Activated naive CD4-positive, alpha-beta T cell (primary cell): ENCODE measurements around the gene PHTF1.
A peak's percentile ranks its signal among the peaks of the same experiment; 100 is the strongest.

Experiments
- DNase-seq, 4 experiments: peaks; one replicate each; lab custom pipeline; 2025; lab: John Stamatoyannopoulos, UW

The PHTF1 gene

DNA sequence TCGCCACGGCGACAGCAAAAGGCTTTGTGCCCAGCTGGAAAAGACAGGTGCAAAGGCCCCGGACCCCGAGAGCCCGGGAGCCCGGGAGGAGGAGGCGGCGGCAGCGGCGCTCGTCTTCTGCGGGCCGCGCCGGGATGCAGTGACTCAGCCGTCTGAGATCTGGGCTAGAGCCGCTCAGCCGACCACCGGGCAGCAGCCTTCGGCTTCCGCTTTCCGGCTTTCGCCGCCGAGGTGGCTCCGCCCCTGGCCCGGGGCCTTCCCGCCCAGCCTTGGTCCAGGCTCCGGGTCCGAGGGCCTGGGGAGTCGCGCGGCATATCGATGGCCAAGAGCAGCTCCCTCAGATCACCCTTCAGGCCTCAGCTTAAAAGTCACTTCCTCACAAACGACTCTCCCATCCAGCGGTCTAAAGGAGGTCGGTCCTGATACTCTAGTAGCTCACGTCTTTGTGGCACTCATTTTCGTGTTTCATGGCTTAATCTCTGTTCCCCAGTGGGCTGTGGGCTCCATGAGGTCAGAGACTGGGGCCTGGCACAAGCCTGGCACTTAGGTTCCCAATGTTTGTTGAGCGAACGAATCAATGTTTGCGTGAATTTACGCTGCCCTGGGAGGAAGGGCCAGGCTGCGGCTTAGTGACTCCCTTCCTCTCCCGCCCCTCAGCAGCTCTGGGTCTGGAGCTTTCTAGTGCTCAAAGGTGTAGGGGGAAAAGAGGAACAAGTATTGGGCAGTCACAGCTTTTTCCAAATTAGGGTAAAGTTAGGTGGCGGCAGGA, at the start of gene PHTF1:
PHTF1 (minus strand) TSS at position 154 of the 769 bp plus-strand sequence. CDS start 783 bp downstream, outside the sequence.
- DNase-seq: peak in 3 of 4 experiments; percentile 14 to 26 (median 15)

DNA sequence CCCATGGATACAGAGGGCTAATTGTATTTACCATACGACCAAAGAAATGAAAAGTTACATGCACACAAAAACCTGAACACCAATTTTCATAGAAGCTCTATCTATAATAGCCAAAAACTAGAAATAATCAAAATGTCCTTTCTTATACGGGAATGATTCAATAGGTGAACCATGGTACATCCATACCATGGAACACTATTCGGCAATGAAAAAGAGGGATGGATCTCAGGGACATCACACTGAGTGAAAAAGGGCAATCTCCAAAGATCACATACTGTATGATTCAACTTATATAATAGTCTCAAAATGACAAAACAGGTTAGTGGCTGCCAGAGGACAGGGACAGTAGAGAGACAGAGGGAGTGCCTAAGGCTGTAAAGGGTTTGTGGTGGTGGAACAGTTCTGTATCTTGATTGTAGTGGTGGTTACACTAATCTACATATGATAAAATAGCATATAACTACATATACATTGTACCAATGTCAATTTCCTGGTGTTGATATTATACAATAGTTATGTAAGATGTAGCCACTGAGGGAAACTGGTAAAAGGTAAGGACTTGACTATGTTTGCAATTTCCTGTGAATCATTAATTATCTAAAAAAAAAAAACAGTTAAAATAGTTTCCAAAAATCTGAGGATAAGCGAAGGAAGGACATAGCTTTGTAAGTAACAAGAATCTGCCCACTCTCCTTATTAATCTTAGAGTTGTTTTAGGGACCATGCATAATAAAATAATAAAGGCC, 49.3 kb upstream of the PHTF1 start:
- DNase-seq: no peak

DNA sequence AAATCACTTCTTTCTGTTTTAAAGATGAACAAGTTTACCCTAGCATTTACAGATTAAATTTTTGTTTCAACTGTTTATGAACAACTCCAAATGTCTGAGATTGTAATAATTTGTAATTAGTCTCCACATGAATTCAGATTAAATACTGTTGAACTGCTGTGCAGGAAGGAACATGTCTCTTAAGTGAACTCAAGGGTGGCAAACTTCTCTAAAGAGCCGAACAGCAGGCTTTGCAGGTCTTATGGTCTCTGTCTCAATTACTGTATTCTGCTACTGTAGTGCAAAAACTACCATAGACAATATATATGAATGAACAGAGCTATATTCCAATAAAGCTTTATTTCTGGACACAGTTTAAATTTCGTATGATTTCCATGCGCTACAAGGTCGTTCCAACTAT, 46.4 kb upstream of the PHTF1 start:
- DNase-seq: no peak

DNA sequence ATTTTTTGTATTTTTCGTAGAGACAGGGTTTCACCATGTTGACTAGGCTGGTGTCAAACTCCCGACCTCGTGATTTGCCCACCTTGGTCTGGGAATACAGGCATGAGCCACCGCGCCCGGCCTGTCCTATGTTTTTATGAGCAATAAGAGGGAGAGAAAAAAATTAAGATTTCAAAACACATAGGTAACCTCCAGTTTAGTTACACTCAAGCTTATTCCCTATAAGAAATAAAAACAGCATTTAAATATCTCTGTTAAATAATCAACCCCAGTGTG, 45.9 kb upstream of the PHTF1 start:
- no peak for DNase-seq

DNA sequence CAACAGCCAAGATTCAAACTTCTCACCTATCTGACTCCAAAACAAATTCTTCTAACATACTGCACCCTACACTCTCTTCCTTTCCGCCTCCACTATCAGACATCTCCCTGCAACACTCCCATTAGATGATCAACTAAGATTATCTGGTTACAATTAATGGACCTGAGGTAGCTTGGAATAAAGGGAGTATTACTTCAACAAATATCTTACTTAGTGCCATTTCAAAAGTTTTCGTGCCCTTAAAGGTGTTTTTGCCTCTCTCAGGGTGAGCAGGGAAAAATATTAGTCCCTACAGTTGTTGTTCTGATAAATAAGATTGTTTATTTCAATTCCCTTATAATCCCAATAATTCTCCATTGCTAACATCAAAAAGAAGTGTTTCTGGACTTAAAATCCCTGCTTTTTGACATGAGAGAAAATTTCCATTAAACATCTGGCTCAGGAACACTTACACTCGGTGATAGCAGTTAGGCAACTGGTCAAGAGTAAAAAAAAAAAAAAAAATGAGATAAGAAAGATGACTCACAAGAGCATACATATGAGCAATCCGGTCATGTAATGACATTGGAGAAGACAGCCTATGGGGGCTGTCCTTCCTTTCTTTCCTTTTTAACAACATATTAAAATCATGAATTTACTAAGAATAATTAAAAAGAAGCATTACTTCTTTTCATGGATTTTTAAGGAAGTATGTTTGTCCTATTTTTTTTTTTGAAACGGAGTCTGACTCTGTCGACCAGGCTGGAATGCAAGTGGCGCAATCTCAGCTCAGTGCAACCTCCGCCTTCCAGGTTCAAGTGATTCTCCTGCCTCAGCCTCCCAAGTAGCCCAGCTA, 45.4 kb upstream of the PHTF1 start:
- DNase-seq: no peak

DNA sequence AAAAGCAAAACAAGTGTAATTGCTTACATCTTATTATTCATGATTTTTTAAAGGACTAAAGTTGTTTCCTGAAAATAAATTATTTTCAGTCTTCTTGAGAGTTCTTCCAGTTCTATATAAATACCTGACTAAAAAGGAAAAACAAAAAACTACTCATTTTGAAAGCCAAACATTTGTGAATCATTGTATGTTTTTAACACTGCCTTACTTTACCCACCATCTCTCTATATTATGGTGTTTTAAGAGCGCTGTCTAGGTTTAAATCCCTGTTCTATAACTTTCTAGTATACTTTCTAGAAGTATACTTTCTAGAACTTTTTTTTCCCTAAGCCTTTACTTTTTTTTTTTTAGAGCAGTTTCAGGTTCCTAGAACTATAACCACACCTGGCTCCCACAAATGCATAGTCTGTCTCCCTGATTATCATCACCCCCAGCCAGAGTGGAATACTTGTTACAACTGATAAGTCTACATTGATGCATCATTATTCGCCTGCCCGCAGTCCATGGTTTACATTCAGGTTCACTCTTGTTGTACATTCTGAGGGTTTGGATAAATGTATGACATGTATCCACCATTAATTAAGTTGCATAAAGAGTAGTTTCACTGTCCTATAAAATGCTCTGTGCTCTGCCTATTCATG, 43.2 kb upstream of the PHTF1 start:
- DNase-seq: no peak

DNA sequence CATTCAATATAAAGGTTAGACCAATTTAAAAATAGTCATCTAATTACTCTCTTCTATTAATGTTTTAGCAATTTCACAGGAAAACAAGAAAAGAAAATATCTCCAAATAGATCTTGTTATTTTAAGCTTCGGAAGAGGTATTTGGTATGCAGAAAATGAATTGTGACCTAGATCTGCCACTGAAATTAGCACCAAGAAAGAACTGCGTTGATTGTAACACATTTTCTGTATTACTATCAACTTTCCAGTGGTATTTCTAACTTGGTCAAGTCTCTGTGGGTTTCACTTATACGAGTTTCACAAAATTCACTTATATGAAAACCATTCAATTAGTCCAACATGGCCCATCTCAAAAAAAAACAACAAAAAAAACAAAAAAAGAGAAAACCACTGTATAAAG, 41.2 kb upstream of the PHTF1 start:
- DNase-seq: no peak

DNA sequence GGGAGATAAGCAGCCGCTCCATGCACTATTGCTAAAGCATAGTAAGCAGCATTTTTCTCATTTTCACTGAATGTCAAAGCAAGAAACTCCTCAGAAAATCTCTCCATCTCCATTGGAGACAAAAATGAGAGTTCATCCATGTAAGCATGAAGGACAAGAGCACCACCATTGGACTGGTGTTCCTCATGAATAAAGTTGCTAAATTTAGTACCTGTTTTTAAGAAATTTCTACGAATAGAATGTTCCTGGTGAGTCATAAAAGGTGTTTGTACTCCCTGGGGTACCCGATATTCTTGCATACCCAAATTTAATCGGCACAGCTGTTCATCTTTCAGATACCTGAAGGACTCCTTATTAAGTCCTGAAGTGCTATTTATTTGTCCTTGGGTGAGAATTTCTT, 38.2 kb upstream of the PHTF1 start:
- DNase-seq: no peak

DNA sequence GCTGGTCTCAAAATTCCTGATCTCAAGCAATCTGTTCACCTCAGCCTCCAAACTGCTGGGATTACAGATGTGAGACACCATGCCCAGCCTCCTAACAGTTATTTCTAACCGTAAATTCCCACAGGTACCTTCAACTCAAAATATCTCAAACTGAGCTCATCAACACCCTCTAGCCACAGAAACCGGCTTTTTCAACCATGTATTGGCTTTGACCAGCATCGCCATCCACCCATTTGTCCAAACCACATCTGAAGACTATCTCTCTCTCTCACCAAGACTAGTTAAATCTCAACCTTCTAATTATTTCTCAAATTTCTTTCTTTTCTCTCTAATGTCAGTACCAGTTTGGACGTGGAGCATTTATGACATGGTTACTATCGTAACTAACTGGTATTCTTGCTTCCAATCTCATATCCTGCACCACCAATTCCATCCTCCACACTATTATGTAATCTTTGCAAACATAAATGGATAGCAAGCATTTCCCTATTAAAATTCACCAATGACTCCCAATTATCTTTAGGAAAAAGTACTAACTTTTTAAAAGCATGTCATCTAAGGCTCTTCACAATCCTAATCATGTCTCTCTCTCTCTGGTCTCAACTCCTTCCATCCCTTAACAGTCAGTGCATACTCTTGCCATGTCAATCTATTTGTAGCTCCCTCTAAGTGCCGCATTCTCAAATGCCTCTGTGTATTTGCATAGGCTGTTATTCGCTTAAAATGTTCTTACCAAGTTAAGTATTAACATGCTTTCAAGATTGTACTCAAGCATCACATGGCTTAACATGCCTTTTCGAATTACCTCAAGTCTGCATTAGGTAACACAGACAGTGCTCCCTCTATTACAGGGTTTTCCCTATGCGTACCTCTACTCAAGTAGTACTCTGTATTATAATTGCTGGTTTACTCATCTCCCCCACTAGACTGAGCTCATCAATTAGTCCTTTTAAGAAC, 34.9 kb upstream of the PHTF1 start:
- no peak for DNase-seq

DNA sequence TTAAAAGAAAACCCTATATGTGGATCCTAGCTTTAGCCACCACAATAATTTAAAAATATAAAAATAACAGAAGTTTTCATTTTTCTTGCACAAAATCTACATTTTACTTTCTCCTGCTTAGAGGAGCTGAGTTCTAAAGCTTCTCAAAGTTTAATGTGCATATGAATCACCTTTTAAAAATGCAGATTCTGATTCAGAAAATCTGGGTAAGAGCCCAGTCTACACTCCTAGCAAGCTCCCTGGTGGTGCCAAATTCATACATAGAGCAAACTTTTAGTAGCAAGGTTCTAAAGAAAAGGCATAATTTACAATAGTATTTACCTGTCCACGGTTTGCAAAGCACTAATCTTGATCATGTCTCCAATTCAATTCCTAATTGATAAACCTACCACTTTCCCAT, 33.7 kb upstream of the PHTF1 start:
- DNase-seq: no peak

DNA sequence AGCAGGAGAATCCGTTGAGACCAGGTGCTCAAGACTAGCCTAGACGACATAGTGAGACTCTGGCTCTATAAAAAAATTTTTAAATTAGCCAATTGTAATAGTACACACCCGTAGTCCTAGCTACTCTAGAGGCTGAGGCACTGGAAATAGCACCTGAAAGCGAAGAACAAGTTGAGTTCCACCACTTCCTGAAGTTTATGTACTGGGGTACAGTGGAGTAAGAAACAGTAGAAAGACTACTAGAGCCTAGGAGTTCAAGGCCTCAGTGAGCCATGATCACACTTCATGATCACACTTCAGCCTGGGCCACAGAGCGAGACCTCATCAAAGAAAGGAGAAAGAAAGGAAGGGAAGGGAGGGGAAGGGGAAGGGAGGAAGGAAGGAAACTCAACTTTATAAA, 33.2 kb upstream of the PHTF1 start:
- no peak for DNase-seq

DNA sequence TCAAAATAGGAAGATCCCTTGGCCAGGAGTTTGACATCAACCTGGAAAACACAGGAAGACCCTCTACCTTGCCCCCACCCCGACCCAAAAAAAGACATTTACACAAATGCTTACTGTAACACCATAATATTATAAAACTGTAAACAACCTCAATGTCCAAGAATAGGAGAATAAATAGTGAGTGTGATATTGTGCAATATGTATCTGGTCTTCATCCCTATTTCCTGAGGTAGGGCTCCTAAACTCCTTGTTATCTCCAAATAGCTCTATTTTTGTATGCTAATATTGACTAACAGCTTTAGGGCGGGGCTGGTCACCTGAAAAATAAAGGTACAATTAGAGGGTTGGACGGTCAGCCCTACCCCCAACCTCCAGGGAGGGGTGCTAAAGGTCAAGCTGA, 29.5 kb upstream of the PHTF1 start:
- DNase-seq: no peak

DNA sequence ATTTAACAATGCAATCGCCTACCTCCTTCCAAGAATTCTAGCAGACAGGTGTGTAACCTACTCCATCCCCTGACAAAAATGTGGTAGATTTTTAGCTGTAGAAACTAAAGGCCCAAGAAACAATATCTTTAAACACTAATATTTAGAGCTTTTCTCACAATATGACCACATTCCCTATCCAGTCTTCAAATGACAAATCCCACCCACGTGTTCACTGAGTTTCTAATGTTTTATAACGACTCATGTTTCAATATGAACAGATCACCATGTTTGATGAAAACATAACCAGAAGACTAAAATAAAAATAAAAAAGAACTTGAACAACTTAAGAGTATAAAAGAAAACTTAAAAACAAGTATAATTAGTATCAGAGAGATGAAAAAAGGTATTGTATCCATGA, 28.4 kb upstream of the PHTF1 start:
- no peak for DNase-seq

DNA sequence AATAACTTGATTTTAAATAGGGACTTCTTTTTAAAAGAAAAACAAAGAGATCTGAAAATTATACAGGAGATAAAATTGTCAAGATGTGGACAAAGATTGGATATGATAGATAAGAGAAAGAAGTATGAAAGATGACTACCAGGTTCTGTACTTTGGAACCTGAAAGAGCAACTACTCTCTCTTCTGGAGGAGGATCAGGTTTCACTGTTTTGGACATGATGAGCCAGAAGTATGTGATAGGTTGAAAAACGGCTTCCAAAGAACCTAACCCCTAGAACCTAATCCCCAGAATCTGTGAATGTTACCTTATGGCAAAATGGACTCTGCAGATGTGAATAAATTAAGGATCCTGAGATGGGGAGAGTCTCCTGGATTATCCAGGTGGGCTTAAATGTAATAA, 26.8 kb upstream of the PHTF1 start:
- DNase-seq: no peak

DNA sequence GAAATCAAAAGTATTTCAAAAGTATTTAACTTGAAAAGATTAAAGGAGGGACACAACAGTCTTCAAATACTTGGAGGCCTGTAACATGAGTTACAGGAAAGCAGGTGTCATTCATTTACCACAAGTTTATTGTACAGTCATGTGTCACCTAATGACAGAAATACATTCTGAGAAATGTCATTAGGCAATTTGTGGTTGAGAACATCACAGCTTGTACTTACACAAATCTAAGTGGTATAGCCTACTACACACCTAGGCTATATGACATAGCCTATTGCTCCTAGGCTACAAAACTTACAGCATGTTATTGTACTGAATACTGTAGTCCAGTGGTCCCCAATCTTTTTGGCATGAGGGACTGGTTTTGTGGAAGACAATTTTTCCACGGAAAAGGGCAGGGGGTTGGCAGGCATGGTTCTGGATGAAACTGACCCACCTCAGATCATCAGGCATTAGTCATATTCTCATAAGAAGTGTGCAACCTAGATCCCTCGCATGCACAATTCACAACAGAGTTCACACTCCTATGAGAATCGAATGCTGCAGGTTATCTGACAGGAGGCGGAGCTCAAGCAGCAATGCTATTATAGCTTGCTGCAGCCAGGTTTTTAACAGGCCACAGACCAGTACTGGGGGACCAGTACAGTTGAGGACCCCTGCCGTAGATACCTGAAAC, 25.0 kb upstream of the PHTF1 start:
- DNase-seq: no peak

DNA sequence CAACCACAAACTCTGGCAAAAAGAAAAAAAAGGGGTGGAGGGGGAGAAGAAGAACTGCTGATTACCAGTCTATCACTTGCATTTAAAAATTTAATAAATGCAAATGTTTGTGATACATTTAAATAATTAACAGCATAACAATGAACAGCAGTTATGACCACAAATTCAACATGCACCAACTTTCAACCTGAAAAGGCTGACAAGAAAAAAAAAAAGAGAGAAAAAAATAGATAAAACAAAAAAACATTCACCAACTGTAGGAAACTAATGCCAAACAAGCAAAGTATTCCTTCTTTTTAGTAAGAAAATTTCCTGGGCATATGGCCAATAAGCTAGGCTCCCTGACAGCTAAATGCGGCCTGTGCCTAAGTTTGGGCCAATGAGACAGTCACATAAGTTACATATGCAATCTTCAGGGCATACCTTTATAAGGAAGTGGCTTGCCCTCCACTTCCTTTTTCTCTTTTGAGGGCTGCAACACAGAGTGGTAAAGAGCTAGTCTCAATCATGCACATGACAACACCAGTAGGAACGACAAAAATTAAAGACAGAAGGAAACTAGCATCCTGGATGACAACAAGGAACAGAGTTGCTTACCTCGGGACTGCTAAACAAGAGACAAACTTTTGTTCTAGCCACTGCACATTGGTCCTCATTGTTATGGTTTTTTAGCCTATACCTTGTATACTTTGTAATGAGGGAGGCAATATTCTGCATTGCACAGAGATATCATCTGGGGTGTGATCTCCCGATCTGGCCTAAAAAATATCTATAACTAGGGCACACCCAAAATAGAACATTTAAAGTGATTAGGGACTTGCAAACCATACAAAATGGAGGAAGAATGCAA, 24.2 kb upstream of the PHTF1 start:
- no peak for DNase-seq

DNA sequence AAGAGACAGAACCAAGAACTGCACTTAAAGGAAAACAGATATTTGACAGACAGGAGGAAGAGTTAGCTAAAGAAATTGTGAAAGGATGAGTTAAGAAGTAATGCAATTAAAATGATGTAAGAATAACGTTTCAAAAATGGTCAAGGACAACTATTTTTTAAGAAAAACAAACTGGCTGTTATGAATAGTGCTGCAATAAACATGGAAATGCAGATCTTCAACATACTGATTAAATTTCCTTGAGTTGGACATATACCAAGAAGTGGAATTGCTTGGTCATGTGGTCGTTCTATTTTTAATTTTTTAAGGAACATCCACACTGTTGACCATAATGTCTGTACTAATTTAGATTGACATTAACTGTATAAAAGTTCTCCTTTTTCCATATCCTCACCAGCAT, 23.1 kb upstream of the PHTF1 start:
- no peak for DNase-seq

DNA sequence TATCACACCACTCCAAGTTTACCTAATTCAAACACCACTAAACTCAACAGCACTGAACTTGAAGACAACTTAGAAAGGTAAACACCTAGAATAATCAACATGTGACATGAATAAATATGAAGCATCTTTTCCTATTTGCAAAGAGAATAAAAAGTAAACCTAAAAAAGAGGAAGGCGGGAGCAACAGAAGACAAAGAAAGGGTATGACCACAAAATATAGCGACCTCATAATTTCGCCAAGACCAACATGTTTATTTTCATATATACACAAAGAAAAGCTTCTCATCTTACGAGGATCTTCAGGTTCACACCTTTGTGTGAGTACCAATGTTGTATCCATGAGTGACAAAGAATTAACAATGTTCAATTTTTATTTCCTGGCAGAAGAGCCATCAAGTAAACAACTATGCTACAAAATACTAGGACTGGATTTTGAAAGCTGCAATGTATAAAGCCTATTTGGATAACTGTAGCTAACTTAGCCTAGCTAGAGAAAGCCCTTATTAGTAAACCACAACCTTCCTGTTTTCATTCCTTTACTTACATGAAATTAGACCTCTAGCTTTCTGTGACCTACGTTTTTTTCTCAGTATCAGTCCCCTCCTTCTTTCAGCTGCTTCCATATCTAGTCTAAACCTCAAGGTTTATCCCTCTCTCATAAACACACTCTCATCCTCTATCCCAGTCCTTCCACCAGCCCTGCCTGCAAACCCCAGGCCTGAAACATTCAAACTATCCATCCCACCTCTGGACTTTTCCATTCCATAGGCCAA, 21.3 kb upstream of the PHTF1 start:
- no peak for DNase-seq

DNA sequence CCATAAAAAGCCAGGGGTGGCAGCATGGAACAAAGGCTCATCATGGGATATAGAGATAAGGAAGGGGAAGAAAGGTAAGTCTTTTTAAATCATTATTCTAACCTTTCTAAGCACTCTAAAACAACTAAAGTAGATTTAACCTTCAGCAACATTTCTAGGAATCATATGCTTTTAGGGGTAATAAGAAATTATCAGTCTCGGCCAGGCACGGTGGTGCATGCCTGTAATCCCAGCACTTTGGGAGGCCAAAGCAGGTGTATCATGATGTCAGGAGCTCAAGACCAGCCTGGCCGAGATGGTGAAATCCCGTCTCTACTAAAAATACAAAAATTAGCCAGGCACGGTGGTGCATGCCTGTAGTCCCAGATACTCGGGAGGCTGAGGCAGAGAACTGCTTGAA, 20.3 kb upstream of the PHTF1 start:
- DNase-seq: no peak
